OCI-LY1 (cell line): ENCODE results near the gene PI4K2B.

ENCODE experiments used
- H2AFZ ChIP-seq: fragments of 200-600 bp; sonication (generic), shearing (Covaris generic); 2 replicates; pipeline ENCODE4 v1.6.0; 2014; ENCODE audit warnings: antibody characterized with exemption, mild to moderate bottlenecking, low read length
- H3F3A ChIP-seq: fragments of 200-600 bp; sonication (generic), shearing (Covaris generic); 2 replicates; pipeline ENCODE4 v1.6.0; 2014; ENCODE audit warnings: mild to moderate bottlenecking, antibody characterized with exemption, low read length, moderate library complexity; ENCODE audit not compliant: insufficient read depth
- H3K27ac ChIP-seq: fragments of 200-600 bp; sonication (generic); 2 replicates; pipeline ENCODE4 v1.5.1; 2014; ENCODE audit warnings: low read length, mixed run types, mild to moderate bottlenecking, low read depth; ENCODE audit not compliant: poor library complexity, severe bottlenecking
- H3K27me3 ChIP-seq: fragments of 200-600 bp; sonication (generic); 2 replicates; pipeline ENCODE4 v1.6.0; 2014; ENCODE audit warnings: antibody characterized with exemption, mild to moderate bottlenecking, low read length, moderate library complexity; ENCODE audit not compliant: insufficient read depth
- H3K36me3 ChIP-seq: fragments of 200-600 bp; sonication (generic); 2 replicates; pipeline ENCODE4 v1.6.1; 2014; ENCODE audit warnings: mild to moderate bottlenecking, antibody characterized with exemption, low read length, moderate library complexity, mixed read lengths; ENCODE audit not compliant: insufficient read depth
- H3K4me1 ChIP-seq: fragments of 200-600 bp; sonication (generic); 2 replicates; pipeline ENCODE4 v1.5.1; 2014; ENCODE audit warnings: mild to moderate bottlenecking, low read length, moderate library complexity; ENCODE audit not compliant: insufficient read depth, severe bottlenecking
- H3K4me2 ChIP-seq: fragments of 200-600 bp; sonication (generic), shearing (Covaris generic); 2 replicates; pipeline ENCODE4 v1.6.1; 2014; ENCODE audit warnings: low read length
- H3K4me3 ChIP-seq: fragments of 200-600 bp; sonication (generic); 2 replicates; pipeline ENCODE4 v1.5.1; 2014; ENCODE audit warnings: low read length, low read depth, mild to moderate bottlenecking, mixed read lengths; ENCODE audit not compliant: poor library complexity, severe bottlenecking
- H3K79me2 ChIP-seq: fragments of 200-600 bp; shearing (Covaris generic); 2 replicates; pipeline ENCODE4 v1.6.1; 2016; ENCODE audit warnings: mixed run types, low read length, mixed read lengths; ENCODE audit not compliant: insufficient read depth
- H3K9ac ChIP-seq: fragments of 200-600 bp; sonication (generic), shearing (Covaris generic); 2 replicates; pipeline ENCODE4 v1.6.1; 2014; ENCODE audit warnings: mild to moderate bottlenecking, low read length, mixed read lengths
- H3K9me2 ChIP-seq: fragments of 200-600 bp; sonication (generic), shearing (Covaris generic); 2 replicates; pipeline ENCODE4 v1.6.1; 2014; ENCODE audit warnings: low read depth, mild to moderate bottlenecking, low read length, mixed read lengths
- H3K9me3 ChIP-seq: fragments of 200-600 bp; shearing (Covaris generic); 2 replicates; pipeline ENCODE4 v1.6.1; 2014; ENCODE audit warnings: low read length, mixed read lengths
- H4K20me1 ChIP-seq: fragments of 200-600 bp; sonication (generic), shearing (Covaris generic); 2 replicates; pipeline ENCODE4 v1.6.0; 2016; ENCODE audit warnings: mild to moderate bottlenecking, low read length; ENCODE audit not compliant: insufficient read depth
- EZH2 ChIP-seq: fragments of 200-600 bp; sonication (generic), shearing (Covaris generic); IDR thresholded peaks from 2 replicates; pipeline ENCODE4 v1.8.0; 2017; ENCODE audit warnings: borderline replicate concordance, mixed run types, mild to moderate bottlenecking, antibody characterized with exemption, low read length, moderate library complexity, mixed read lengths
- TF ChIP-seq, protein P1 (sequence below): fragments of 200-600 bp; sonication (generic), shearing (Covaris generic); IDR thresholded peaks from 2 replicates; pipeline ENCODE4 v1.5.1; 2017; ENCODE audit warnings: mild to moderate bottlenecking, antibody characterized with exemption, low read length, moderate library complexity, mixed read lengths

The PI4K2B gene

DNA sequence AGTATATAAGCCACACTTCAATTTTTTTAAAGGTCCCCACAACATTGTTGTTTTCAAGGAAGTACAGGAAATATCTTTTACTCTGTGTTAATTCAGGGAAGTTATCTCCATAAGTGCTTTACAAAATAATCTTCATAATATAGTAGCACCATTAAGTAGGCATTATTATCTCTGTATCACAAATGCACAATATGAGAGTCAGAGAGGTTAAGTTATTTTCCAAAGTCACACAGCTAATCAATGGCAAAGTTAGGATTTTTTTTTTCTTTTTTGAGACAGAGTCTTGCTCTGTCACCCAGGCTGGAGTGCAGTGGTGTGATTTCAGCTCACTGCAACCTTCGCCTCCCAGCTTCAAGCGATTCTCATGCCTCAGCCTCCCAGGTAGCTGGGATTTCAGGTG lies 35.1 kb upstream of the PI4K2B start:
- TF ChIP-seq, protein P1, sequence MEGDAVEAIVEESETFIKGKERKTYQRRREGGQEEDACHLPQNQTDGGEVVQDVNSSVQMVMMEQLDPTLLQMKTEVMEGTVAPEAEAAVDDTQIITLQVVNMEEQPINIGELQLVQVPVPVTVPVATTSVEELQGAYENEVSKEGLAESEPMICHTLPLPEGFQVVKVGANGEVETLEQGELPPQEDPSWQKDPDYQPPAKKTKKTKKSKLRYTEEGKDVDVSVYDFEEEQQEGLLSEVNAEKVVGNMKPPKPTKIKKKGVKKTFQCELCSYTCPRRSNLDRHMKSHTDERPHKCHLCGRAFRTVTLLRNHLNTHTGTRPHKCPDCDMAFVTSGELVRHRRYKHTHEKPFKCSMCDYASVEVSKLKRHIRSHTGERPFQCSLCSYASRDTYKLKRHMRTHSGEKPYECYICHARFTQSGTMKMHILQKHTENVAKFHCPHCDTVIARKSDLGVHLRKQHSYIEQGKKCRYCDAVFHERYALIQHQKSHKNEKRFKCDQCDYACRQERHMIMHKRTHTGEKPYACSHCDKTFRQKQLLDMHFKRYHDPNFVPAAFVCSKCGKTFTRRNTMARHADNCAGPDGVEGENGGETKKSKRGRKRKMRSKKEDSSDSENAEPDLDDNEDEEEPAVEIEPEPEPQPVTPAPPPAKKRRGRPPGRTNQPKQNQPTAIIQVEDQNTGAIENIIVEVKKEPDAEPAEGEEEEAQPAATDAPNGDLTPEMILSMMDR = no peak
- no peak for TF ChIP-seq EZH2

DNA sequence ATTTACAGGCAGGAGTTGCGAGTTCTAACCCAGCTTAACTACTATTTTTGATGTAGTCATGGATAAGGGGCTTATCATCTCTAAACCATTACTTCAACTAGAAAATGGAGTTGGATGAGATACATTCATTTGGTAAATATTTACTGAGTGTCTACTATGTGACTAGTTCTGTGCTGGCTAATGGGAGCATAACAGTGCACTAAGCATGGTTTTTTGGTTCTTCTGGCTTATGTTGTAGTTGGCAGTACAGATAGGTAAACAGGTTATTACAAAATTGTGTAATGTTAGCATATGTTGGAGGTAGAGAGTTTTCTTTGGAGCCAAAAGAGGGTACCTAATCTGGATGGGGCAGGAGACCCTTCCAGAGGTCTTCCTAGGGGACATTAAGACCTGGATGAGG lies 25.8 kb upstream of the PI4K2B start:
- Histone ChIP-seq H3K36me3 (no peaks in the 10 kb centered on the region), H3K27me3 (no peaks in the 10 kb centered on the region), H3K9ac (no peak overlapping the region), H3F3A (no peaks in the 10 kb centered on the region), H3K9me3 (no peaks in the 10 kb centered on the region), H3K4me1 (no peaks in the 10 kb centered on the region), H2AFZ (no peak overlapping the region), H3K4me3 (no peak overlapping the region), H3K4me2 (no peak overlapping the region), H4K20me1 (no peaks in the 10 kb centered on the region), H3K79me2 (no peaks in the 10 kb centered on the region), H3K27ac (no peak overlapping the region), H3K9me2 (no peaks in the 10 kb centered on the region)
- TF ChIP-seq, protein P1 = no peak
- no peak for TF ChIP-seq EZH2

More for the DNA sequence above, 35.1 kb upstream of the PI4K2B start:
- no peaks in the 10 kb centered on the region for H3K9me2 ChIP-seq
- H3K4me1 ChIP-seq = no peaks in the 10 kb centered on the region
- H4K20me1 ChIP-seq = no peaks in the 10 kb centered on the region
- H3K4me3 ChIP-seq = no peak overlapping the region
- H2AFZ ChIP-seq = no peak overlapping the region
- H3K79me2 ChIP-seq = no peaks in the 10 kb centered on the region
- no peak overlapping the region for H3K9ac ChIP-seq
- no peaks in the 10 kb centered on the region for H3K27me3 ChIP-seq
- no peaks in the 10 kb centered on the region for H3K9me3 ChIP-seq
- H3F3A ChIP-seq = no peaks in the 10 kb centered on the region
- no peak overlapping the region for H3K4me2 ChIP-seq
- H3K36me3 ChIP-seq = no peaks in the 10 kb centered on the region
- H3K27ac ChIP-seq = no peak overlapping the region

DNA sequence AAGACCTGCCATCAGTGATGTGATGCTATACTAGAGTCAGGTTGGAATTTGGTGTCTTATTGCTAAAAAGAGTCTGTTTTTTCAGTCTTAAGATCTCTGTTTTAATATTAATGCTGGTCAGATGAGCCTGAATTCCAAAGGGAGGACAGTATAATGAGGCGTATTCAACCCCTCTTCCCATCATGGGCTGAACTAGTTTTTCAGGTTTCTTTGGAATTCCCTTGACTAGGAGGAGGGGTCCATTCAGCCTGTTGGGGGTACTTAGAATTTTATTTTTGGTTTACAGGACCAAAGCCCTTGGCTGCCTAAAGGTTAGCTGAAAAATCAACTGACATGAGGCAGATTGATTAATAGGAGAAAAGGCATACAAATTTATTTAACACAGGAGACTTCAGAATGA lies 24.1 kb upstream of the PI4K2B start:
- Histone ChIP-seq H3K27me3 (no peaks in the 10 kb centered on the region), H3K4me3 (no peak overlapping the region), H3K4me2 (no peak overlapping the region), H3F3A (no peaks in the 10 kb centered on the region), H2AFZ (no peak overlapping the region), H3K79me2 (no peaks in the 10 kb centered on the region), H3K27ac (no peak overlapping the region), H3K9me2 (no peaks in the 10 kb centered on the region), H4K20me1 (no peaks in the 10 kb centered on the region), H3K36me3 (no peaks in the 10 kb centered on the region), H3K4me1 (no peaks in the 10 kb centered on the region), H3K9me3 (no peaks in the 10 kb centered on the region), H3K9ac (no peak overlapping the region)
- no peak for TF ChIP-seq EZH2
- TF ChIP-seq, protein P1 = no peak
